ENCODE measurements around the gene SCN1A. TPM values are rescaled to one million over a fixed set of nuclear protein-coding genes. Genes with fewer than 3 reads are reported as not detected.
A peak's percentile ranks its signal among the peaks of the same experiment; 100 is the strongest.

SCN1A gene
- not detected for total RNA-seq

- H3K9me3 Mint-ChIP-seq: no peaks in the 10 kb centered on the region
- no peak within 1 kb of the TSS for H3K27ac Mint-ChIP-seq
- H3K4me3 Mint-ChIP-seq: no peak within 1 kb of the TSS
- H3K27me3 Mint-ChIP-seq: peaks cover 22% of the 10 kb centered on the region
- H3K36me3 Mint-ChIP-seq (ENCODE audit: low read depth): no peaks in the 10 kb centered on the region
- peaks cover 4% of the 10 kb centered on the region for H3K4me1 Mint-ChIP-seq
- ATAC-seq (replicated peaks): peak; percentile 24
These were observed at the start of gene SCN1A for GRCh38 chr2:166127217-166128155. Gene SCN1A, minus strand, starts transcription at chr2:166128020. Its CDS starts 54,399 bp downstream, at chr2:166073621.

- Mint-ChIP-seq H3K27ac (no peak overlapping the region), H3K9me3 (no peaks in the 10 kb centered on the region), H3K4me1 (no peaks in the 10 kb centered on the region), H3K27me3 (peaks cover 7% of the 10 kb centered on the region), H3K36me3 (ENCODE audit: low read depth) (no peaks in the 10 kb centered on the region), H3K4me3 (no peak overlapping the region)
- no peak for ATAC-seq (replicated peaks)
These were observed 45.4 kb upstream of the SCN1A start for GRCh38 chr2:166173263-166173662.

- Mint-ChIP-seq H3K36me3 (ENCODE audit: low read depth) (no peaks in the 10 kb centered on the region), H3K27ac (no peak overlapping the region), H3K27me3 (peaks cover 9% of the 10 kb centered on the region), H3K4me1 (no peaks in the 10 kb centered on the region), H3K4me3 (no peak overlapping the region), H3K9me3 (no peaks in the 10 kb centered on the region)
- no peak for ATAC-seq (replicated peaks)
These were observed 43.4 kb upstream of the SCN1A start for GRCh38 chr2:166171216-166171615.

GRCh38 chr2:166170356-166170755 lies 42.5 kb upstream of the SCN1A start:
- ATAC-seq (replicated peaks): no peak
- no peaks in the 10 kb centered on the region for H3K36me3 Mint-ChIP-seq (ENCODE audit: low read depth)
- H3K27me3 Mint-ChIP-seq: peaks cover 9% of the 10 kb centered on the region
- no peaks in the 10 kb centered on the region for H3K4me1 Mint-ChIP-seq
- H3K4me3 Mint-ChIP-seq: no peak overlapping the region
- H3K9me3 Mint-ChIP-seq: no peaks in the 10 kb centered on the region
- H3K27ac Mint-ChIP-seq: no peak overlapping the region

- Mint-ChIP-seq H3K36me3 (ENCODE audit: low read depth) (no peaks in the 10 kb centered on the region), H3K4me1 (no peaks in the 10 kb centered on the region), H3K27ac (no peak overlapping the region), H3K4me3 (no peak overlapping the region), H3K27me3 (peaks cover 9% of the 10 kb centered on the region), H3K9me3 (no peaks in the 10 kb centered on the region)
- ATAC-seq (replicated peaks): no peak
These were observed 39.6 kb upstream of the SCN1A start for GRCh38 chr2:166167449-166167848.

GRCh38 chr2:166163775-166164174 lies 36.0 kb upstream of the SCN1A start:
- H3K4me3 Mint-ChIP-seq: no peak overlapping the region
- no peaks in the 10 kb centered on the region for H3K4me1 Mint-ChIP-seq
- no peak overlapping the region for H3K27ac Mint-ChIP-seq
- ATAC-seq (replicated peaks): no peak
- H3K27me3 Mint-ChIP-seq: peaks cover 9% of the 10 kb centered on the region
- H3K9me3 Mint-ChIP-seq: no peaks in the 10 kb centered on the region
- H3K36me3 Mint-ChIP-seq (ENCODE audit: low read depth): no peaks in the 10 kb centered on the region

- Mint-ChIP-seq H3K27ac (no peak overlapping the region), H3K4me3 (no peak overlapping the region), H3K27me3 (peaks cover 22% of the 10 kb centered on the region), H3K9me3 (no peaks in the 10 kb centered on the region), H3K36me3 (ENCODE audit: low read depth) (no peaks in the 10 kb centered on the region), H3K4me1 (no peaks in the 10 kb centered on the region)
- no peak for ATAC-seq (replicated peaks)
These were observed 30.7 kb upstream of the SCN1A start for GRCh38 chr2:166158546-166158945.

- Mint-ChIP-seq H3K36me3 (ENCODE audit: low read depth) (no peaks in the 10 kb centered on the region), H3K27ac (no peak overlapping the region), H3K4me3 (no peak overlapping the region), H3K27me3 (peaks cover 24% of the 10 kb centered on the region), H3K9me3 (no peaks in the 10 kb centered on the region), H3K4me1 (no peaks in the 10 kb centered on the region)
- no peak for ATAC-seq (replicated peaks)
These were observed 29.8 kb upstream of the SCN1A start for GRCh38 chr2:166157578-166157977.

- Mint-ChIP-seq H3K4me1 (no peaks in the 10 kb centered on the region), H3K4me3 (no peak overlapping the region), H3K27ac (no peak overlapping the region), H3K9me3 (no peaks in the 10 kb centered on the region), H3K36me3 (ENCODE audit: low read depth) (no peaks in the 10 kb centered on the region), H3K27me3 (peaks cover 24% of the 10 kb centered on the region)
- no peak for ATAC-seq (replicated peaks)
These were observed 29.2 kb upstream of the SCN1A start for GRCh38 chr2:166156985-166157490.

- H3K27me3 Mint-ChIP-seq: peaks cover 24% of the 10 kb centered on the region
- H3K36me3 Mint-ChIP-seq (ENCODE audit: low read depth): no peaks in the 10 kb centered on the region
- H3K4me1 Mint-ChIP-seq: no peaks in the 10 kb centered on the region
- H3K27ac Mint-ChIP-seq: no peak overlapping the region
- no peak for ATAC-seq (replicated peaks)
- H3K9me3 Mint-ChIP-seq: no peaks in the 10 kb centered on the region
- no peak overlapping the region for H3K4me3 Mint-ChIP-seq
These were observed 27.8 kb upstream of the SCN1A start for GRCh38 chr2:166155589-166155988.

- Mint-ChIP-seq H3K36me3 (ENCODE audit: low read depth) (no peaks in the 10 kb centered on the region), H3K9me3 (no peaks in the 10 kb centered on the region), H3K4me1 (no peaks in the 10 kb centered on the region), H3K27me3 (peaks cover 24% of the 10 kb centered on the region), H3K27ac (no peak overlapping the region), H3K4me3 (no peak overlapping the region)
- ATAC-seq (replicated peaks): no peak
These were observed 27.0 kb upstream of the SCN1A start for GRCh38 chr2:166154685-166155338.

- no peaks in the 10 kb centered on the region for H3K36me3 Mint-ChIP-seq (ENCODE audit: low read depth)
- no peak overlapping the region for H3K27ac Mint-ChIP-seq
- H3K9me3 Mint-ChIP-seq: no peaks in the 10 kb centered on the region
- H3K27me3 Mint-ChIP-seq: peaks cover 17% of the 10 kb centered on the region
- H3K4me3 Mint-ChIP-seq: no peak overlapping the region
- ATAC-seq (replicated peaks): no peak
- H3K4me1 Mint-ChIP-seq: no peaks in the 10 kb centered on the region
These were observed 24.2 kb upstream of the SCN1A start for GRCh38 chr2:166152064-166152463.

GRCh38 chr2:166148500-166149400 lies 20.9 kb upstream of the SCN1A start:
- ATAC-seq (replicated peaks): no peak
- Mint-ChIP-seq H3K4me1 (no peaks in the 10 kb centered on the region), H3K27ac (no peak overlapping the region), H3K27me3 (peaks cover 6% of the 10 kb centered on the region), H3K4me3 (no peak overlapping the region), H3K9me3 (no peaks in the 10 kb centered on the region), H3K36me3 (ENCODE audit: low read depth) (no peaks in the 10 kb centered on the region)

GRCh38 chr2:166147883-166148282 lies 20.1 kb upstream of the SCN1A start:
- Mint-ChIP-seq H3K27me3 (peaks cover 3% of the 10 kb centered on the region), H3K9me3 (no peaks in the 10 kb centered on the region), H3K4me3 (no peak overlapping the region), H3K27ac (no peak overlapping the region), H3K4me1 (no peaks in the 10 kb centered on the region), H3K36me3 (ENCODE audit: low read depth) (no peaks in the 10 kb centered on the region)
- ATAC-seq (replicated peaks): no peak
